LNCaP clone FGC (cell line): ENCODE results near the gene LACTBL1.

Source experiments
- DNase-seq: peaks from one replicate; pipeline ENCODE4 v3.0.0-alpha.2; 2011; ENCODE audit warnings: low read depth
- H3K4me3 ChIP-seq: 2 replicates; pipeline ENCODE4 v1.5.1; 2011; ENCODE audit warnings: mild to moderate bottlenecking, low read depth, low read length, control low read depth
- CTCF ChIP-seq: IDR thresholded peaks from 2 replicates; pipeline ENCODE4 v1.5.1; 2012; ENCODE audit warnings: mild to moderate bottlenecking; ENCODE audit not compliant: control insufficient read depth, insufficient read depth; ENCODE audit errors: extremely low read depth

LACTBL1 gene

GRCh38 chr1:22971161-22971560, 1.5 kb downstream of the LACTBL1 start:
- no peak overlapping the region for H3K4me3 ChIP-seq
- DNase-seq = no peak
- TF ChIP-seq CTCF = no peak

GRCh38 chr1:22970096-22970495, 2.6 kb downstream of the LACTBL1 start:
- TF ChIP-seq CTCF = no peak
- H3K4me3 ChIP-seq = no peak overlapping the region
- DNase-seq = no peak

GRCh38 chr1:22969304-22969709, 3.4 kb downstream of the LACTBL1 start:
- DNase-seq = peak; percentile 75
- no peak overlapping the region for H3K4me3 ChIP-seq
- TF ChIP-seq CTCF = no peak

GRCh38 chr1:22967833-22968232, 4.8 kb downstream of the LACTBL1 start:
- no peak overlapping the region for H3K4me3 ChIP-seq
- TF ChIP-seq CTCF = no peak

GRCh38 chr1:22966309-22966708, 6.4 kb downstream of the LACTBL1 start:
- DNase-seq = no peak
- no peak for TF ChIP-seq CTCF
- no peak overlapping the region for H3K4me3 ChIP-seq

More at GRCh38 chr1:22967833-22968232, 4.8 kb downstream of the LACTBL1 start:
- no peak for DNase-seq

GRCh38 chr1:22963044-22963677, 9.5 kb downstream of the LACTBL1 start:
- H3K4me3 ChIP-seq = no peak overlapping the region
- no peak for DNase-seq
- no peak for TF ChIP-seq CTCF

- H3K4me3 ChIP-seq = no peak overlapping the region
- no peak for DNase-seq
- TF ChIP-seq CTCF = no peak
Observed at GRCh38 chr1:22962558-22962957, 10.1 kb downstream of the LACTBL1 start.
